HG03354 (cell line): ENCODE measurements around the gene GIPC3.

Experiments
- ATAC-seq: cut with Tn5 transposase; IDR thresholded peaks from one replicate; pipeline ENCODE4 v1.9.1; 2021; ENCODE audit warnings: mild to moderate bottlenecking; ENCODE audit not compliant: unreplicated experiment, poor library complexity, severe bottlenecking

Gene GIPC3, protein sequence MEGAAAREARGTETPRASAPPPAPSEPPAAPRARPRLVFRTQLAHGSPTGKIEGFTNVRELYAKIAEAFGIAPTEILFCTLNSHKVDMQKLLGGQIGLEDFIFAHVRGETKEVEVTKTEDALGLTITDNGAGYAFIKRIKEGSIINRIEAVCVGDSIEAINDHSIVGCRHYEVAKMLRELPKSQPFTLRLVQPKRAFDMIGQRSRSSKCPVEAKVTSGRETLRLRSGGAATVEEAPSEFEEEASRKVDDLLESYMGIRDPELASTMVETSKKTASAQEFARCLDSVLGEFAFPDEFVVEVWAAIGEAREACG

DNA sequence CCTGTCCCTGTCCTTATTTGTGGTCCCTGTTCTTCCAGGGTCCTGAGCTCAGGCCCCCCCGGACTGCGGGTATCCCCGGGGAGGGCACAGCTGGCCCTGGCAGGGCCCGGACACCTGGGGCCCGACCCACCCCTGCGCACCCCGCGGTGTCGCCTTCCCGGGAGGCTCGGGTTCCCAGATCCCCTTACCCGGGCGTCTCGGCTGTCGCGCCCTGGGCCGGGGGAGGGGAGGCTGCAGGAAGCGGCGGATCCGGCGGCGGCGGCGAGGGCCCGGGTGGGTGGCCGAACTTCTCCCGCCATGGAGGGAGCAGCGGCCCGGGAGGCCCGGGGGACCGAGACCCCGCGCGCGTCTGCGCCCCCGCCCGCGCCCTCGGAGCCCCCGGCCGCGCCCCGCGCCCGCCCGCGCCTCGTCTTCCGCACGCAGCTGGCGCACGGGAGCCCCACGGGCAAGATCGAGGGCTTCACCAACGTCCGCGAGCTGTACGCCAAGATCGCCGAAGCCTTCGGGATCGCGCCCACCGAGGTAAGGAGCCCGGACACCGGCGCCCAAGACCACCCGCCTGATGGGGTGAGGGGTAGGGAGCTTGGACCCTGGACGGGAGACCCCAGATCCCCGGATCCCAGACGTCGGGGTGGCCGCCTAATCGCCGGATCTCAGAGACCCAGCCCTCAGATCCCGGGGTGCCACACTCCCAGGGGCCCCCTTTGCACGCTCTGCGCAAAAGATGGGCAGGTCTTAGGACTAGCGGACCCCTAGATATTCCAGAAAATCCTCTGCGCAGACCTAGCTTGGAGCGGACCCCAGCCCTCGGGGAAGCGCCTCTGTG is at the start of gene GIPC3:
Gene GIPC3 (plus strand): TSS at position 178 of the 826 bp plus-strand sequence. CDS start 120 bp downstream, at position 298.
- no peak for ATAC-seq

DNA sequence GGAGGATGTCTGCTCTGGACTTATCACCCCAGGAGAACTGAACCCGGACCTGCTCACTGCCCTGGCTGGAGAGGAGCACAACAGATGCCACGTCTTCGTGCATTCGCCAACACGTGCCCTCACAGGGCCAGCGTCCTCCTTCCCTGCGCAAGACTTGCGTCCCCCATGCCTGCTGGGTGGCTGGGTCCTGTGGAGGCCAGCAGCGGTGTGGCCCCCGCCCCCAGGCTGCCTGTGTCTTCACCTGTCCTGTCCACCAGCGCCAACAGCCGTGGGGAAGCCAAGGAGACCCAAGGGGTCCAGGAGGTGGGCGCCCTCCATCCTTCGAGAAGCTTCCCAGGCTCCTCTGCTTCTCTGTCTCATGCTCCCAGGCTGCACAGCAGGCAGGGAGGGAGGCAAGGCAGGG is 49.7 kb upstream of the GIPC3 start:
- ATAC-seq: no peak

DNA sequence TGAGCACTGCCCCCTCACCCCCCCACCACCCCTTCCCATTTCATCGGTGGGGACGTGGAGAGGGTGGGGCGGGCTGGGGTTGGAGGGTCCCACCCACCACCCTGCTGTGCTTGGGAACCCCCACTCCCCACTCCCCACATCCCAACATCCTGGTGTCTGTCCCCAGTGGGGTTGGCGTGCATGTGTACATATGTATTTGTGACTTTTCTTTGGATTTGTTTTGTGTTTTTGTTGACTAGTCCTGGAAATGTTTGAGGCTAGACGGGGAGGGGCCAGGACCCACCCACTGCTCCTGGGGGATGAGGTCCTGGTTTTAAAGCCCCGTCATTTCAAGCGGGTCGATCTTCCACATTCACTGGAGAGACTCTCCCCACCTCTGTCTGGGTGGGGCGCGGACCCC is 49.3 kb upstream of the GIPC3 start:
- ATAC-seq: no peak

DNA sequence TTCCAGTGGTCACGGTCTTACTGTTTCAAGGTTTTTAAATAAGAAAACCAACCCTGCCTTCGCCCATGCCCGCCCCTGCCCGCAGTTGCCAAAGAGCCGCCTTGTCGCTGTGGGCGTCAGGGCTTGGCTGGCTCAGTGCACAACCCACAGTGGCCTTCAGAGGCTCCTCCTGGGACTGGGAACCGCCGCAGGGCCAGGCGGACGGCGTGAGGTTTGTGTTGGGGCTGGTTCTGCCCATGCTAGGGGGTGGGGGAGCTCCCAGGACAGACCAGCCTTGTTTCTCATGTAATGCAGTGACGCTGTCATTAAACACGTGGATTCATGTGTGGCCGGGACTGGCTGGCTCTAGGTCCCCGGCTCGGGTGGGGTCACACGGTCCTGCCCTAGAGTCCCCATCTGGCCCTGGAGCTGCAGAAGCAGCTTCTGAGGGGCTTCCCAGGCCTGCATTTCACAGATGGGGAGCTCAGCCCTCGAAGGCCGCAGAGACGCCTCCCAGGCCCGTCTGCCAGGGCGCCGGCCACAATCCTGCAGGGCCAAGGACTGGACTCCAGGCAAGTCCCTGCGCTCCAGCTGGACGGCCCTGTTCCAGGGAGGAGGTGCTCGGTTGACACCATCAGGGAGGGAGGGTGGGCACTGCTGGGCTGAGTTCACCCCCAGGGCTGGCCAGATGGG is 48.7 kb upstream of the GIPC3 start:
- no peak for ATAC-seq

DNA sequence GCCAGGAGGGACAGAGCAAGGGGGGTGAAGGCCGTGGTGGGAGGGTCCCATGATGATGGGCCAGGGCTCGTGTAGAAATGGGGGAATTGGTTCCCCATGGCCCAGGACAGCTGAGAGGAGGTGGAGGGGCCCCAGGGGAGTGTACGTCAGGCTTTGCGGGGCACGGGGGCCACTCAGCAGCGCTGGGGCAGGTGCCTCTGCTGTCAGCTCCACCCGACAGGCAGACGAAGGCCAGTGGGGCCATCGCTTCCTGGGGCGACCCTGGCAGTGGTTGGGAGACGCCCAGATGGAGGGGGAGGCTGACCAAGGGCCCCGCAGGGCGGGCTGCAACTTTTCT is 48.2 kb upstream of the GIPC3 start:
- no peak for ATAC-seq

DNA sequence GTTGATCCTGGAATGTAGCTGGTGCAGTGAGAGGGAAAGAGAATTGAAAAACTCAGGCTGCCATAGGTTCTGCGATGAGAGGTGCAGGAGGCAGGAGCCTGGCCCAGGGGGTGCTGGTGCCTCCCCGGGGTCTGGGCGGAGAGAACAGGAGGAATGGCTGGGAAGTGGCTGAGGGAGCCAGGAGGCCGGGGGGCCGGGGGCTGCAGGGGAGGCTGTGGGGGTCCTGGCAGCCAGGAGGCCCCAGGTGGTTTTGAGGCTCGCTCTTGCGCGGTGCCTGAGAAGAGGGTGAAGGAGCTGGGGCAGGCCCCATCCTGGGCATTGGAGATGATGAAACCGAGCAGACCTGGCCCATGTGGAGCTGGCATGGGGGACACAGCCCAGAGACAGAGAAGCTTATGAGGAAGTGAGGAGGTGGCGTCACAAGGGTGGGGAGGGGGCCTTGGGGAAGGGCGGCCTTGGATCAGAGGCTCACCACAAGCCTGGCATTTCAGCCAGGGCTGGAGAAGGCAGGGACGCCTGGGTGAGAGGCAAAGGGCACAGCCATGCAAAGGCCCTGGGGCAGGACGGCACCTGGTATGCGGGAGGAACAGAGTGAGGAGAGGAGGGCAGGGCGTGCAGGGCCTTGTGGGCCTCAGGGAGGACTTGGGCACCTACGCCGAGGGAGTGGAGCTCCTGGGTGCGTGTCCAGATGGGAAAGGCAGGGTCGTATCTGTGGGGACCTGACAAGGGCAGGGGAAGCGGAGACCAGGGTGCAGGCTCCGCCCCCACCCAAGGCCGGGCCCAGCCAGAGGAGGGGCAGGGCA is 47.6 kb upstream of the GIPC3 start:
- ATAC-seq: no peak

- no peak for ATAC-seq
These were observed 46.9 kb upstream of the GIPC3 start for GRCh38 chr19:3538258-3538929.

GRCh38 chr19:3538965-3539755 is 46.1 kb upstream of the GIPC3 start, which contains the start of gene TEKTIP1:
TSS of gene TEKTIP1 (plus strand) at chr19:3539174. CDS start at chr19:3539178, 4 bp downstream.
- no peak for ATAC-seq

GRCh38 chr19:3539756-3540118 is 45.5 kb upstream of the GIPC3 start:
- ATAC-seq: no peak

DNA sequence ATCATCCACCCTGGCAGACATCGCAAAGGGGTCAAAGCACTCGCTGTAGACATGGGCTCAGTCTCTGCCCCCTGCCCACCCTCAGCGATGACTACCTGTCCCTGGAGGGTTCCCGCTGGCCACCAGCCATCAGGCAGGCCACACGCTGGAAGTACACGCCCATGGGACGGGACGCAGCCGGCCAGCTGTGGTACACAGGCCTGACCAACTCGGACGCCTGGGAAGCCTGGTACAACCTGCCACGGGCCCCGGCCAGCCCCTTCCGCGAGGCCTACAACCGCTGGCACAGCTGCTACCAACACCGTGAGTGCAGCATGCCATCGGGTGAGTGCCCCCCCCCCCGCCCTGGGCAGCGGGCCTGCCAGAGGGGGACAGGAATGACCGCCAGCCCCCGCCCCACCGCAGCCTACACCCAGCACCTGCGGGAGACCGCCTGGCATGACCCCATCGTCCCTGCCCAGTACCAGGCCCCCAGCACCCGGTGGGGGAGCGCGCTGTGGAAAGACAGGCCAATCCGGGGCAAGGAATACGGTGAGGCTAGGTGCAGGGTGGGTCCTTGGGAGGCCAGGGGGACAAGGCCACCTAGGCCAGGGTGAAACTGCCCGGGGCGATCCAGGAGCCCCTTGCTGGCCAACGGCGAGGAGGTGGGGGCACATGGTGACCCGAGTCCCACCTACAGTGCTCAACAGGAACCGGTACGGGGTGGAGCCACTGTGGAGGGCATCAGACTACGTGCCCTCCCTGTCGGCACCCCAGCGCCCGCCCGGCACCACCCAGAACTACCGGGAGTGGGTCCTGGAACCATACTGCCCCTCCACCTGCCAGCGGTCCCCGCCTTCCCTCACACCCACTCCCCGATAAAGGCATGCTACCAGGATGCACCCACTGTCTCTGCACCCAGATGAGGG is 41.9 kb upstream of the GIPC3 start:
- ATAC-seq: no peak

- no peak for ATAC-seq
These were observed 41.3 kb upstream of the GIPC3 start for GRCh38 chr19:3544058-3544376.

- no peak for ATAC-seq
These were observed 40.3 kb upstream of the GIPC3 start for GRCh38 chr19:3544742-3545668.

GRCh38 chr19:3545669-3546034 is 39.6 kb upstream of the GIPC3 start:
- ATAC-seq: no peak

- ATAC-seq: no peak
These were observed 39.2 kb upstream of the GIPC3 start for GRCh38 chr19:3546119-3546518.

- no peak for ATAC-seq
These were observed 38.0 kb upstream of the GIPC3 start for GRCh38 chr19:3547301-3547731.

GRCh38 chr19:3547767-3548282 is 37.5 kb upstream of the GIPC3 start:
- no peak for ATAC-seq

DNA sequence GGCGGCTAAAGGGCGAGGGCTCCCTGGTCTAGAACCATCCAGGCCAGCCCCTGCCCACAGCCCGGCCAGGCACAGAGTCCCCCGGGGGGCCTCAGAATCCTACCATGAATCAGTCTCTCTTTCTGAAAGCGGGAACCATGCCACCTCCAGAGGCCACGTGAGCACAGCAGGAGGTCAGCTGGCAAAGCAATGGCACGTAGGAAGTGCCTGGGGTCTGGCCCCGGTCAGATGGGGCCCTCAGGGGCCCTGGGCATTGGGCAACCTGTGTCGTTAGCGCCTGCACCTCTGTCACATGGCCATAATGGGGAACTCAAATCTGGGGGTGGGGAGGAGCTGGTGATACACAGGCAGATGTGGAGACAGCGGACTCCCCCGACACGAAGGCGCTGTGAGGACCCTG is 36.7 kb upstream of the GIPC3 start:
- no peak for ATAC-seq
